ENCODE measurements around the gene ZNF316.
A peak's percentile ranks its signal among the peaks of the same experiment; 100 is the strongest.
"Not testable (repeated sequence)": the region's sequence is repeated elsewhere in the genome, so short reads cannot be mapped to it uniquely, and the experiment has no call there.

The ZNF316 gene

GRCh38 chr7:6647080-6647479 lies 10.0 kb downstream of the ZNF316 start:
- no peak for DNase-seq (ENCODE audit: low spot score)

- DNase-seq (ENCODE audit: low spot score) = no peak
Observed at GRCh38 chr7:6647541-6647940, 10.4 kb downstream of the ZNF316 start.

- no peak for DNase-seq (ENCODE audit: low spot score)
Observed at GRCh38 chr7:6648066-6648814, 11.1 kb downstream of the ZNF316 start.

GRCh38 chr7:6648815-6649104 lies 11.6 kb downstream of the ZNF316 start:
- no peak for DNase-seq (ENCODE audit: low spot score)

- DNase-seq (ENCODE audit: low spot score) = no peak
Observed at GRCh38 chr7:6649241-6649961, 12.3 kb downstream of the ZNF316 start.

GRCh38 chr7:6650086-6650485 lies 13.0 kb downstream of the ZNF316 start:
- DNase-seq (ENCODE audit: low spot score) = no peak

GRCh38 chr7:6650521-6651011 lies 13.4 kb downstream of the ZNF316 start:
- peak; percentile 33 for DNase-seq (ENCODE audit: low spot score)

- peak; percentile 60 for DNase-seq (ENCODE audit: low spot score)
Observed at GRCh38 chr7:6651851-6652445, 14.8 kb downstream of the ZNF316 start.

- DNase-seq (ENCODE audit: low spot score) = peak; percentile 42
Observed at GRCh38 chr7:6652446-6653011, 15.4 kb downstream of the ZNF316 start.

GRCh38 chr7:6653071-6654003 lies 16.2 kb downstream of the ZNF316 start:
- peak; percentile 44 for DNase-seq (ENCODE audit: low spot score)

GRCh38 chr7:6654113-6654841 lies 17.2 kb downstream of the ZNF316 start:
- DNase-seq (ENCODE audit: low spot score) = peak; percentile 56

GRCh38 chr7:6654842-6655610 lies 17.9 kb downstream of the ZNF316 start:
- peak; percentile 44 for DNase-seq (ENCODE audit: low spot score)

- DNase-seq (ENCODE audit: low spot score) = no peak
Observed at GRCh38 chr7:6655636-6656385, 18.7 kb downstream of the ZNF316 start.

GRCh38 chr7:6656413-6656812 lies 19.3 kb downstream of the ZNF316 start:
- no peak for DNase-seq (ENCODE audit: low spot score)

GRCh38 chr7:6658618-6659345 lies 21.7 kb downstream of the ZNF316 start:
- no peak for DNase-seq (ENCODE audit: low spot score)

GRCh38 chr7:6670851-6671250 lies 33.7 kb downstream of the ZNF316 start:
- not testable (repeated sequence) for DNase-seq (ENCODE audit: low spot score)

GRCh38 chr7:6675807-6676405 lies 38.8 kb downstream of the ZNF316 start:
- DNase-seq (ENCODE audit: low spot score) = no peak

- no peak for DNase-seq (ENCODE audit: low spot score)
Observed at GRCh38 chr7:6680146-6680545, 43.0 kb downstream of the ZNF316 start.

Data from left forelimb (tissue), 1 donor.